Vagina (tissue), 2 donors: Measurements from ENCODE around the gene SHROOM1. TPM values are rescaled to one million over a fixed set of nuclear protein-coding genes. Genes with fewer than 3 reads are reported as not detected.

Source experiments
- DNase-seq, 2 donors: peaks; one replicate each; pipeline ENCODE4 v3.0.0-alpha.2; 2017; ENCODE audit errors: extremely low spot score in 2 of 2
- H3K27ac ChIP-seq: fragments of 200-600 bp; sonication (generic); one replicate; pipeline ENCODE4 v1.5.1; 2019
- H3K27me3 ChIP-seq: fragments of 200-600 bp; sonication (generic); one replicate; pipeline ENCODE4 v1.5.1; 2019
- H3K36me3 ChIP-seq, 2 donors: fragments of 200-600 bp; sonication (generic); one replicate each; pipeline ENCODE4 v1.5.1; 2017 to 2019
- H3K4me1 ChIP-seq: fragments of 200-600 bp; sonication (generic); one replicate; pipeline ENCODE4 v1.5.1; 2019
- H3K4me3 ChIP-seq, 2 donors: fragments of 200-600 bp; sonication (generic); 1 replicate in 1 of 2; 2 replicates in 1 of 2; pipeline ENCODE4 v1.5.1; 2016 to 2019
- H3K9me3 ChIP-seq: fragments of 200-600 bp; sonication (generic); one replicate; pipeline ENCODE4 v1.5.1; 2019
- POLR2A ChIP-seq, 2 donors: fragments of 450-650 bp; IDR thresholded peaks; one replicate each; pipeline ENCODE4 v1.6.1; 2017; ENCODE audit warnings: antibody characterized with exemption in 2 of 2, mild to moderate bottlenecking in 2 of 2, moderate library complexity in 2 of 2
- POLR2AphosphoS5 ChIP-seq, 2 donors: sonication (generic); formaldehyde crosslinking; IDR thresholded peaks; one replicate each; pipeline ENCODE4 v1.9.0; 2017; ENCODE audit warnings: antibody characterized with exemption in 2 of 2, mild to moderate bottlenecking in 2 of 2, low read depth in 1 of 2; ENCODE audit not compliant: insufficient read depth in 1 of 2
- intact Hi-C: fragments of 100-400 bp; cut with DNase I; formaldehyde crosslinking; loops from one replicate; pipeline ENCODE4 v1.15.1; 2023
- total RNA-seq: library from RNA; depleted of rRNA; stranded (reverse); fragments of >200 nt; gene quantifications from one replicate; pipeline ENCODE4 v1.2.3, GENCODE V29; 2016
- TF ChIP-seq, protein P1 (sequence below), 3 experiments: fragments of 450-650 bp in 2 of 3; fragments of 200-600 bp in 1 of 3; sonication (generic) in 1 of 3; IDR thresholded peaks; one replicate each; pipeline ENCODE4 v1.5.1; 2017 to 2019; ENCODE audit warnings: antibody characterized with exemption in 3 of 3, mild to moderate bottlenecking in 2 of 3, moderate library complexity in 2 of 3

The SHROOM1 gene
- total RNA-seq, 1 donor from 2014 or later: 17.7 TPM

DNA sequence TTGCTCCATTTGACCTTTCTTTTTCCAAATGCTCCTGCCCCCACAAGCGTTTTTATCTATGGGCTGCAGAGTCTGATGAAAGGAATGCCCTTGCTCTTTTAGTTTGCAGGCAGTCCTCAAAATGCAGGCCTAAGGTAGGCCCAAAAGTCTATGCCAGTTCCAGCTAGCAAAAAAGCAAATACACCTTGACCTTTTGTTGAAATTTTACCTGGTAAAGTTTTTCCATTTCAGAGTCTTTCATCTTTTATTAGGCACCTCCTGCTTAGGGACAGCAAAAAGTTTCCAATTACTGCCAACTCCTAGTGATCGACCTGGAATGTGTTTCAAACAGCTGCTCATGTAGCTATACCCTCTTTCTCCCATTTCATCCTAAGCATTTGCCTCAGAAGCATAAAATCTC is 40.4 kb upstream of the SHROOM1 start:
- Histone ChIP-seq H3K27ac (no peak overlapping the region), H3K36me3 (peaks cover 0 to 27% of the 10 kb centered on the region in 2 donors), H3K9me3 (no peaks in the 10 kb centered on the region), H3K27me3 (no peaks in the 10 kb centered on the region), H3K4me3 (no peak overlapping the region), H3K4me1 (peaks cover 20% of the 10 kb centered on the region)
- TF ChIP-seq, protein P1, sequence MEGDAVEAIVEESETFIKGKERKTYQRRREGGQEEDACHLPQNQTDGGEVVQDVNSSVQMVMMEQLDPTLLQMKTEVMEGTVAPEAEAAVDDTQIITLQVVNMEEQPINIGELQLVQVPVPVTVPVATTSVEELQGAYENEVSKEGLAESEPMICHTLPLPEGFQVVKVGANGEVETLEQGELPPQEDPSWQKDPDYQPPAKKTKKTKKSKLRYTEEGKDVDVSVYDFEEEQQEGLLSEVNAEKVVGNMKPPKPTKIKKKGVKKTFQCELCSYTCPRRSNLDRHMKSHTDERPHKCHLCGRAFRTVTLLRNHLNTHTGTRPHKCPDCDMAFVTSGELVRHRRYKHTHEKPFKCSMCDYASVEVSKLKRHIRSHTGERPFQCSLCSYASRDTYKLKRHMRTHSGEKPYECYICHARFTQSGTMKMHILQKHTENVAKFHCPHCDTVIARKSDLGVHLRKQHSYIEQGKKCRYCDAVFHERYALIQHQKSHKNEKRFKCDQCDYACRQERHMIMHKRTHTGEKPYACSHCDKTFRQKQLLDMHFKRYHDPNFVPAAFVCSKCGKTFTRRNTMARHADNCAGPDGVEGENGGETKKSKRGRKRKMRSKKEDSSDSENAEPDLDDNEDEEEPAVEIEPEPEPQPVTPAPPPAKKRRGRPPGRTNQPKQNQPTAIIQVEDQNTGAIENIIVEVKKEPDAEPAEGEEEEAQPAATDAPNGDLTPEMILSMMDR (IDR thresholded peaks at IDR 0.05): no peak
- TF ChIP-seq POLR2A (IDR thresholded peaks at IDR 0.05): no peak
- no peak for TF ChIP-seq POLR2AphosphoS5 (IDR thresholded peaks at IDR 0.05; ENCODE audit: insufficient read depth in 1 of 2, low read depth in 1 of 2)
- intact Hi-C loops: no loop called here
- no peak for DNase-seq

DNA sequence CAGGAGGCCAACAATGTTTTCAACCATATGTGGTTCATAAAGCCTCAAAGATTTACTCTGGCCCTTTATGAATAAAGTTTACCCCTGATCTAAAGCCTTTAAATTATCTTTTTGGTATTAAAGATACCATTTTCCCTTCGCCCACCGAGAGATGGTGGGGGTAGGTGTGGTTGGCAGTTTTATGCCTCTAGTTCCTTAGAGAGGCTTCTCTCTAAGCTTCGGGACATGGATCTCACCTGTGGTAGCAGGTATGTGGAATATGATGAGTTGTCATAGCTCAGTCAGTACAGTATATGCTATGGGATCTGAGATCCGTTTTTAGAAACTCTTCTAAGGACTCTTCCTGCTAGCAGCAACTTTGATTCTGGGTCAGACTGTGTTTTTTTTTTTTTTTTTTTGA is 38.3 kb upstream of the SHROOM1 start:
- Histone ChIP-seq H3K27me3 (no peaks in the 10 kb centered on the region), H3K9me3 (no peaks in the 10 kb centered on the region), H3K4me1 (peaks cover 24% of the 10 kb centered on the region), H3K36me3 (peaks cover 0 to 27% of the 10 kb centered on the region in 2 donors), H3K27ac (no peak overlapping the region), H3K4me3 (no peak overlapping the region)
- intact Hi-C loops: loop anchor here (5.0 kb wide), 1 partner anchor 41 kb away; no protein-coding TSS in a partner anchor
- TF ChIP-seq, protein P1 (IDR thresholded peaks at IDR 0.05): no peak
- TF ChIP-seq POLR2A (IDR thresholded peaks at IDR 0.05) (no peak), POLR2AphosphoS5 (IDR thresholded peaks at IDR 0.05; ENCODE audit: insufficient read depth in 1 of 2, low read depth in 1 of 2) (no peak)
- no peak for DNase-seq

DNA sequence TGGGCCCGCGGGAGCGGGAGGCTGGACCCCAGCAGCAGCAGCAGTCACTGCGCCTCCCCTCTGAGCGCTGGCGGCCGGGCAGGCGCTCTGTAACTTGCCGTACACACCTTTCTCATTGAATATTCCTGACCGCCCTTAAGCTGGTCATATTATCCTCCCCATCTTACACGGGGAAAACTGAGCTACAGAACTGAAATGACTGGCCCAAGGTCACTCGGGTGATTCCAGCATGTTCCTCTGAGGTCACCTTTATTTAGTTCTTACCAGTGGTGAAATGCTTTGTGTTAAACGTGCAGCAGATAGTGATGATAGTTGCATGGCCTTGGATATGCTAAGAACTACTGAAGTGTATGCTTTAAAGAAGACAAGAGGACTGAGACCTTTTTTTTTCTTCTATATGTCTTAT is 36.6 kb upstream of the SHROOM1 start:
- TF ChIP-seq, protein P1 (IDR thresholded peaks at IDR 0.05): no peak
- TF ChIP-seq POLR2AphosphoS5 (IDR thresholded peaks at IDR 0.05; ENCODE audit: insufficient read depth in 1 of 2, low read depth in 1 of 2) (no peak), POLR2A (IDR thresholded peaks at IDR 0.05) (no peak)
- no peaks in the 10 kb centered on the region for H3K9me3 ChIP-seq
- peaks cover 0 to 27% of the 10 kb centered on the region in 2 donors for H3K36me3 ChIP-seq
- peak overlapping the region; percentile 99 for H3K27ac ChIP-seq
- H3K4me1 ChIP-seq: peaks cover 24% of the 10 kb centered on the region
- no peak for DNase-seq
- H3K4me3 ChIP-seq: peak overlapping the region; percentile 82 to 86
- H3K27me3 ChIP-seq: no peaks in the 10 kb centered on the region
- intact Hi-C loops: loop anchor here (5.0 kb wide), 1 partner anchor 40 kb away; no protein-coding TSS in a partner anchor

DNA sequence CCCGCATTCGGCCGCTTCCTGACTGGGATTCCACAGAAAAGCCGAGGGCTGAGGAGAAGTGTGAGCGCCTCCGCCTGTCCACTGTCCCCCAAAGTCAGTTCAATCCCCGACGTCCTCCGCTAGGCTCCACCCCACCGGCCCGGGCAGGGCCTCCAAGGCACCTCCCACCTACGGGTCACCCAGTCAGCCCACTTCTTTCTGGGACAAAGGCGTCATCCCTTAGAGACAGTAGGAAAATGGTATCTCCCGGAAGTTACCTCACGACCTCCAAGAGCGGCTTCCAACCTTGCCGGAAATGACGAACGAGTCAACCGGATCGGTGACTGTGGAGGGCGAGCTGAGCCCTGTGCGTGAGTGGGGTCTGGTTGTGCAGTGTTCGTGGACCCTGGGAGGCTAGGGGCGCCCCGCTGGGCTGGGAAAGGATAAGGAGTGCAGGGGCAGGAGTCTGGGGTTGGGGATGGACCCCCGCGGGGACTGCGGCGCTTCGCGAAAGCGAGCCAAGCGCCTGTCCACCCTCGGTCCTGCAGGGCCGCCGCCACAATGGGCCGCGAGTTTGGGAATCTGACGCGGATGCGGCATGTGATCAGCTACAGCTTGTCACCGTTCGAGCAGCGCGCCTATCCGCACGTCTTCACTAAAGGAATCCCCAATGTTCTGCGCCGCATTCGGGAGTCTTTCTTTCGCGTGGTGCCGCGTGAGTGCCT is 36.0 kb upstream of the SHROOM1 start, which contains the start of the genes GDF9 and UQCRQ:
GDF9 (minus strand) TSS at position 128 of the 704 bp plus-strand sequence. CDS start 1,936 bp downstream, outside the sequence.
UQCRQ (plus strand) TSS at position 301 of the 704 bp plus-strand sequence; CDS start at position 541, 240 bp downstream.
- H3K4me1 ChIP-seq: peaks cover 24% of the 10 kb centered on the region
- H3K9me3 ChIP-seq: no peaks in the 10 kb centered on the region
- TF ChIP-seq, protein P1 (IDR thresholded peaks at IDR 0.05): no peak
- TF ChIP-seq POLR2A (IDR thresholded peaks at IDR 0.05) (peak; percentile 45 to 49), POLR2AphosphoS5 (IDR thresholded peaks at IDR 0.05; ENCODE audit: insufficient read depth in 1 of 2, low read depth in 1 of 2) (peak; percentile 96 to 99)
- peak; percentile 98 to 99 for DNase-seq
- intact Hi-C loops: loop anchor here (5.0 kb wide), 1 partner anchor 39 kb away; no protein-coding TSS in a partner anchor
- peaks cover 0 to 27% of the 10 kb centered on the region in 2 donors for H3K36me3 ChIP-seq
- H3K27ac ChIP-seq: peak within 1 kb of the TSS; percentile 99
- H3K27me3 ChIP-seq: no peaks in the 10 kb centered on the region
- peak within 1 kb of the TSS; percentile 82 to 86 for H3K4me3 ChIP-seq
